Measurements from ENCODE around the gene ZNF235. TPM values are rescaled to one million over a fixed set of nuclear protein-coding genes. Genes with fewer than 3 reads are reported as not detected.

The ZNF235 gene
- total and polyA plus RNA-seq, 2 donors (not counting 1 experiment from before 2014, with no cell fraction given), result 4.7 to 19.5 TPM

- WGBS (ENCODE audit: insufficient coverage), result no CpG with 5 or more reads among the region's 1 CpG
- CTCF ChIA-PET, result no interaction called here
Measured at GRCh38 chr19:44277331-44277730, 27.5 kb downstream of the ZNF235 start.

More at GRCh38 chr19:44277331-44277730, 27.5 kb downstream of the ZNF235 start:
- Mint-ChIP-seq H3K27me3 (no peaks in the 10 kb centered on the region), H3K4me3 (no peak overlapping the region), H3K27ac (no peak overlapping the region), H3K9me3 (ENCODE audit: insufficient read depth) (peaks cover 34% of the 10 kb centered on the region), H3K4me1 (no peaks in the 10 kb centered on the region)
- no peaks in the 10 kb centered on the region for H3K27me3 ChIP-seq (replicated peaks in 1 of 4; ENCODE audit: control extremely low read depth in 1 of 4, control insufficient read depth in 3 of 4, insufficient read depth in 4 of 4, low read length in 3 of 4)
- ATAC-seq (ENCODE audit: low read depth) (no peak), DNase-seq (no peak)
- intact Hi-C loops (cut with micrococcal nuclease), result no loop called here
- no peaks in the 10 kb centered on the region for H3K36me3 ChIP-seq (replicated peaks in 1 of 2; ENCODE audit: control extremely low read depth in 1 of 2, control insufficient read depth in 1 of 2, extremely low read depth in 1 of 2, insufficient read depth in 2 of 2, low read length in 1 of 2)
- H3K27ac ChIP-seq (ENCODE audit: low read length in 2 of 2), result no peak overlapping the region
- no peak overlapping the region for H3K9ac ChIP-seq (ENCODE audit: low read length)
- H3K4me3 ChIP-seq (ENCODE audit: control extremely low read depth in 1 of 5, extremely low read depth in 1 of 5, insufficient read depth in 1 of 5, low read depth in 2 of 5, low read length in 4 of 5), result no peak overlapping the region
- TF ChIP-seq EZH2 (IDR thresholded peaks at IDR 0.05; ENCODE audit: borderline replicate concordance, insufficient read depth, low read depth, low read length, poor library complexity, severe bottlenecking) (no peak), CTCF (IDR thresholded peaks at IDR 0.05) (no peak)
- no peaks in the 10 kb centered on the region for H3K4me1 ChIP-seq (ENCODE audit: control insufficient read depth in 2 of 2, insufficient read depth in 2 of 2, low read length in 2 of 2)
- H3K79me2 ChIP-seq (ENCODE audit: control insufficient read depth, insufficient read depth, low read length), result no peaks in the 10 kb centered on the region
- no peak overlapping the region for H3K4me2 ChIP-seq (replicated peaks; ENCODE audit: low read depth, low read length, poor library complexity, severe bottlenecking)
- H2AFZ ChIP-seq (ENCODE audit: insufficient read depth, low read depth, low read length, poor library complexity, severe bottlenecking), result no peak overlapping the region
- no peaks in the 10 kb centered on the region for H4K20me1 ChIP-seq (ENCODE audit: control insufficient read depth, insufficient read depth, low read length, poor library complexity, severe bottlenecking)
- POLR2A ChIA-PET, result no interaction called here
- H3K9me3 ChIP-seq (ENCODE audit: control extremely low read depth in 1 of 3, control insufficient read depth in 2 of 3, insufficient read depth in 1 of 3, low read length in 2 of 3), result peaks cover 12 to 25% (median 22%) of the 10 kb centered on the region in 3 donors
